ENCODE measurements around the gene NRP1.
A peak's percentile ranks its signal among the peaks of the same experiment; 100 is the strongest.
"Not testable (repeated sequence)": the region's sequence is repeated elsewhere in the genome, so short reads cannot be mapped to it uniquely, and the experiment has no call there.

NRP1 gene

GRCh38 chr10:33334153-33334804 is at the start of gene NRP1:
NRP1 (minus strand) TSS chr10:33334667; CDS start chr10:33334382, 285 bp downstream.
- no peak for DNase-seq

DNA sequence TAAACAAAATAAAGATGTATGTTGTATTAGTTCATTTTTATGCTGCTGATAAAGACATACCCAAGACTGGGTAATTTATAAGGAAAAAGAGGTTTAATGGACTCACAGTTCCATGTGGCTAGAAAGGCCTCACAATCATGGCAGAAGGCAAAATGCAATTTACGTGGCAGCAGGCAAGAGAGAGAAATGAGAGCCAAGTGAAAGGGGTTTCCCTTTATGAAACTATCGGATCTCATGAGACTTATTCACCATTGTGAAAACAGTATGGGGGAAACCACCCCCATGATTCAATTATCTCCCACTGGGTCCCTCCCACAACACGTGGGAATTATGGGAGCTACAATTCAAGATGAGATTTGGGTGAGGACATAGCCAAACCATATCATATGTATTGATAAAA is 49.7 kb upstream of the NRP1 start:
- not testable (repeated sequence) for DNase-seq

DNA sequence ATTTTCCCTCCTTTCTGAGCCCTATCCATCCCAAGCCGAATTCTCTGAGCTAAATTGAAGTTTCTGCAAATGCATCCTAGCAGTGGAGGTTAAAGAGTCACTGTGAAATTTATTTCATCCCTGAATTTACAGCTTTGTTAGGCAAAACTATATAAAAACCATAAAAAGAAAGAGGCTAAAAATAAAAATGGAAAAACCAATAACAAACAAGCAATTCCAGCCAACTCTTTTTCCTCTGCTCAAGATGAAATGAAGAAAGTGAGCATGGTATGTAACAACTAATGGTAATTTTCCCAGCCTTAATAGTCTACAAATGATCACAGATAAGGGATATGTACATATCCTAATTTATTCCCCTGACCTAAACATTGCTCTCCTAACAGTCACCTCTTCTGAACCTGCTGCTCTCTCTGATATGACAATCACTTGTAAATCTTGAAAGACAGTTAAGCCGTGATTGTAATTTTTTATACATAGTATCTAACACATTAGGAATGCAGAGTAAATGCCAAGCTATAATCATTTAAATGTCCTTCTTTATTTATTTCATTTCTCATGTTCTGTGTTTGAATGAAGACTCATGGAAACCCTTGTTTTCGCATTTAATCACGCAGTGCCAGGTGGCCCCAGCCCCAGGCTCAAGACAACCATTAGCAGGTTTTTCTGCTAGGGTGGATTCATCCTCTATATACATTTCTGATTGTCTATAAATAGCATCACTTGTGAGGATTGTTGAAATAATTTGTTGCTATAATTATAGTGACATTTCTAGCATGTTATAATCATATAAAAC is 48.6 kb upstream of the NRP1 start:
- no peak for DNase-seq

DNA sequence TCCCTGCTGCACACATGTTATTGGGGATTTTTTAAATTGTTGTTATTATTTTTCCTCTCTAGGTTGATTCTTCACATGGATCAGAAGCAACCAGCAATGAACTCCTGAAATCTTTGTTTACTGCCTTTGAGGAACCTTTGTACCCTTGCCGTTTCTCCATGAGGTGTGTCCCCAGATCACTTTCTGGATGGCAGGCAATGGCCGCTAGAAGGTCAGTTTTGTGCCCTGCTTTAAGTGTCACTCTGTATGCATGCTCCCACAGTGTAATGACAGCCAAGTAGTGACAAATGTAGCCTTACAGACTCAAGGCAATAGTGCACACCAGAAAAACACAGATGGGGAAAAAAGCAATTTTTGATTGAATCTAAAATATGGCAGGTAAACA is 47.7 kb upstream of the NRP1 start:
- DNase-seq: no peak

GRCh38 chr10:33381451-33382215 is 47.2 kb upstream of the NRP1 start:
- no peak for DNase-seq

- no peak for DNase-seq
Observed at GRCh38 chr10:33377658-33378025, 43.2 kb upstream of the NRP1 start.

DNA sequence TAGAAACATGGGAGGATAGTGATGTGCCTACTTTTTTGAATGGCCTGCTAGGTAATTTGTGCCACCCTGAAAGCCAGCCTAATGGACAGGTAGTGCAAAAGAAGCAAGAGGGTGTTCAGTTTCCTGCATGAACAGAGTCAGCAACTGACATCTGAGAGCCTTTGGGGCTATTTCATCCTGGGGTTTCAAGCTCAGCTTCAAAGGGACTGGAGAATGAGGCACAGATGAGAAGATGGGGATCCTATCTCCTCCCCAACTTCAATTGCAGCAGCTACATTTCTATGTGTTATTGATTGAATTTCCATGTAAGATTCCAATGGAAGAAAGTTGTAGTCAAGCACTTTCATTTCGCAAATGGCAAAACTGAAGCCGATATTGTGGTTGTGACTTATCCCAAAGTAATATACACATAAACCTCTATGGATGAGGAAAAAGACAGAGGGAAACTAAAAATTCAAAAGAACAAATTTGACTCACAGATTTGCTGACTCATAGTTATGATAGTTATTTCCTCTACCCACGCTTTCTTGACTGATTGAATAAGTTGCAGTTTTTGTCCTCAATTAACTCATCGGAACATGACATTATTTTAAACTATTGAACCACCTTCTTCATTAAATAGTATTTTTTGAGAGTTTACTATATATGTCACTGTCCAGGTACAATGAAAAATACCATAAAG is 42.6 kb upstream of the NRP1 start:
- no peak for DNase-seq

DNA sequence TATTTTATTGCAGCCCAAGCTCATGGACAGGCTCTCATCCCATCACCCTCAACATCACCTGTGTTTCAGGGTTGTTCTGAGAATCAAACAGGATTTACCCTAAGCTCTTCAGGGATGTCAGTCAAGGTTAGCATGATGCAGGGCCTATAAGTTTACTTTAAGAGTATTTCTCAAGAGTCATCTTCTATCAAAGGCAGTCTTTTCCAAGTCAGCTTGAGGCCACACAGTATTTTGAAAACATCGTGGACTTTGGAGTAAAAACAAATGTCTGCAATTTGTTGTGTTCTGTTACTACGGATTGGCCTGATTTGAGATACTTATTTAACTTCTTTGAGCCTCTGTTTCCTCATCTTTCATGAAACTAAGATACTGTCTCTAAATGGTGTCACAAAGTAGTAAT is 42.0 kb upstream of the NRP1 start:
- DNase-seq: no peak

GRCh38 chr10:33373263-33373662 is 38.8 kb upstream of the NRP1 start:
- no peak for DNase-seq

- no peak for DNase-seq
Observed at GRCh38 chr10:33371234-33371633, 36.8 kb upstream of the NRP1 start.

GRCh38 chr10:33370434-33370930 is 36.0 kb upstream of the NRP1 start:
- no peak for DNase-seq

DNA sequence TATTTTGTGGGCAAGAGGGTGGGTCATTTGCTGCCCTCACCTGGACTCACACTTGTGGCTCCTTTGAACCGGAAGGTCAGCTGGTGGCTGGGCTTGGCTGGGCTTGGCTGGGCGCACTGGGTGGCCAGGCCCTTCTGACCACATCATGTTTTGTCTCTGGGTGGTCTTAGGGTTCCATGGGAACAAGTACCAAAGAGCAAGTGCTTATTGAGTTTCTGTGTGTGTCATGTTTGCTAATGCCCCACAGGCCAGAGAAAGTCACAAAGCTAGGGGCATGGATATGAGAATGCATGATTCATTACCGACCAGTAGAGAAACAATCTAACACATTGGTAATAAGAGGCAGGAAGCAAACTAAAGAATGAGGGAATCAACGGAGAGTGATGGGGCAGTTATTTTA is 33.6 kb upstream of the NRP1 start:
- DNase-seq: no peak

GRCh38 chr10:33365871-33366411 is 31.5 kb upstream of the NRP1 start:
- DNase-seq: peak; percentile 83

DNA sequence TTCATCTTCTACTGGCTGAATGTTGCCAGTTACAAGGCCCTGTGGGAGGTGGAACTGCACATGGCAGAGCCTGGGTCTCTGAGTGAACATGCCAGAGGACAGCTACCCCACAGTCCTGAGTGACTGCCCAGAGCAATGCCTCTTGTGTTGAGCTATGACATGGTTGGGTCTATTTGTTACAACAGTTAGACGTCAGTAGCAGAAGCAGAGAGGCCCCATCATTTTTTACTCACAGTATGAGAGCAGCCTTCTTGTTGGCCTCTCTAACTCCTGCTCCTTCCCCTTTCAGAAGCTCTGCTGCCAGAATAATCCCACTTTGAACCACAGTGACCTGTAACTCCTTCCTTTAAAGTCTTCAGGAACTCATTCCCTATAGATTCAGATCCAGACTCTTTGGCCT is 30.8 kb upstream of the NRP1 start:
- DNase-seq: no peak

DNA sequence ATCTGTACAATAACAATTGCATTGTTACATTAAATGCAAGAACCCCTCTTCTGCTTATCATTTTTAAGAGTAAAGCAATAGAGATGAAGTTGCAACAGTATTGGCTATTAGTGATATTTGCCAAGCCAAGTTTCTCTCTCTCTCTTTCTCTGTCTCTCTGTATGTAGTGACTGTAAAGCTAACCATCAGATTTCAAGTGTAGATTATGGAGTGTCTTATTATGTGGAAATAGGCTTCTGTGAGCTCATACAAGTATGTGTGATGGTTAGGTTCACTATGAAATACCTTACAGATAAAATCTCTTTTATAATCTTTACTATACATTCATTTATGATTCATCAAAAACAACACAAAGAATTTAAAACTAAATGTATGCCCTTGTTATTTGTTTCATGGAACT is 28.6 kb upstream of the NRP1 start:
- no peak for DNase-seq

- DNase-seq: no peak
Observed at GRCh38 chr10:33358016-33358415, 23.5 kb upstream of the NRP1 start.

GRCh38 chr10:33355274-33355673 is 20.8 kb upstream of the NRP1 start:
- DNase-seq: peak; percentile 60 to 73

- no peak for DNase-seq
Observed at GRCh38 chr10:33353853-33354252, 19.4 kb upstream of the NRP1 start.

- no peak for DNase-seq
Observed at GRCh38 chr10:33353334-33353733, 18.9 kb upstream of the NRP1 start.

GRCh38 chr10:33352615-33353014 is 18.1 kb upstream of the NRP1 start:
- DNase-seq: no peak

DNA sequence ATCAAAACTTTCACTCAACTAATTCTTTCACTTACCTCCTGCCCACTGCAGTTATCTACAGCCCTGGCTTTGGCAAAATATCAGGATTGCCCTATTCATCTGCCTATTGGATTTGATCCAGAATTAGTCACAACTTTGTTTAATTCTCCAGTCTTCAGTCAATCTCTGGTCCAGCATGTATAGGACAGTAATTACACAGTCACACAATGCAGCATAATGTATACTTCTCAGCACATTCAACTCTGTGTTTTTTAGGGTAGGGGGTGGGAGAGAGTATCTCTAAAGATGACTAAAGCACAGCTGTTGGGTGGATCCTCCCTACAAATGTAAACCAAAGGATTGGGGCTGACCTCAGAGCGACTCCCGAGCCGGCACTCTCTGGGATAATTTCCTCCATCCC is 17.7 kb upstream of the NRP1 start:
- no peak for DNase-seq

DNA sequence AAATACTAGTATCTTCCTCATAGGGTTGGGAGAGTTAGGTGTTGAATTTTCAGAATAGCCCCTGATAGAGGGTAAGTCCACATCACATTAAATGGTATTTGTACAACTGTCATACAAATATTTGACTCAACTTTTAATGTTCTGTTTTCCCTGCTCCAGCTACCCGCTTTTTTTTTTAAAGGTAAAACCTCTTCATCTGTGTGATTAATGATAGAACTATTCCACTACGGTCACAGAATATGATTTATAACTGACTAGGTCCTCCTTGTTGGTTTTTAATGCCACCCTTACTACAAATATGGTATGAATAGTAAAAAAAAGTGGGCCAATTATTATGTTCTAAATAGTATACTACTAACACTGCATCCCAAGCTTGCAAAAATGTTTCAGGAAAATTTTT is 15.6 kb upstream of the NRP1 start:
- no peak for DNase-seq

DNA sequence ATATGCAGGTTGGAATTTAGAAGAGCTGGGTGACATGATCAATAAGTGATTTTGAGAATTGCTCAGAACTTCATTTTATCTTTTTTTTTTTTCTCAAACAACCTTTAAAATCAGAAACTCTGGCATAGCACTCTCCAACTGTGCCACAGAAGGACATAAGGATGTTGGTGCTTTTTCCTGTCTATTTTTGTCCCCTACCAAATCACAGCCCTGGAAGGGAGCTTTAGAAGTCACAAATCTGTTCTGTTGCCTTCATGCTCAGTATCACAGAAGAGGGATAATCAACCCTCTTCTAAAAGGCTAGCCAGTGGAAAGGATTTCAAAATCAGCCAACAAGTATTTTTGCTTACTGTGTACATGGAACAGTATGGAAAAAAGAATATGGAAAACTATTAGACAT is 14.8 kb upstream of the NRP1 start:
- no peak for DNase-seq

Measured in AML-193 (cell line).